ENCODE measurements around the gene POLDIP2.

DNA sequence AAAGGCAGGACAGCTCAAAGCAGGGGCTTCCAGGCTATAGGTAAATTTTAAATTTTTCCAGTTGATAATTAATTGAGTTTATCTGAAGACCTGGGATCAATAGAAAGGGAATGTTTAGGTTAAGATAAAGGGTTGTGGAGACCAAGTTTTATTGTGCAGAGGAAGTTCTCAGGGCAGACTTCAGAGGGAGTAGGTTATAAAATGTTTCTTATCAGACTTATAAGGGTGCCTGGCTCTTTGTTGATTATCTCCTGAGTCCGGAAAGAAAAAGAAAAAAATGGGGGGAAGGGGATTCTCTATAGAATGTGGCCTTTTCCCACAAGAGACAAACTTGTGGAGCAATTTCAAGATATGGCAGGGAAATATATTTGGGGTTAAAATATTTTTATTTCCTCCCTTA, 32.8 kb upstream of the POLDIP2 start:
- TF ChIP-seq, protein P1, sequence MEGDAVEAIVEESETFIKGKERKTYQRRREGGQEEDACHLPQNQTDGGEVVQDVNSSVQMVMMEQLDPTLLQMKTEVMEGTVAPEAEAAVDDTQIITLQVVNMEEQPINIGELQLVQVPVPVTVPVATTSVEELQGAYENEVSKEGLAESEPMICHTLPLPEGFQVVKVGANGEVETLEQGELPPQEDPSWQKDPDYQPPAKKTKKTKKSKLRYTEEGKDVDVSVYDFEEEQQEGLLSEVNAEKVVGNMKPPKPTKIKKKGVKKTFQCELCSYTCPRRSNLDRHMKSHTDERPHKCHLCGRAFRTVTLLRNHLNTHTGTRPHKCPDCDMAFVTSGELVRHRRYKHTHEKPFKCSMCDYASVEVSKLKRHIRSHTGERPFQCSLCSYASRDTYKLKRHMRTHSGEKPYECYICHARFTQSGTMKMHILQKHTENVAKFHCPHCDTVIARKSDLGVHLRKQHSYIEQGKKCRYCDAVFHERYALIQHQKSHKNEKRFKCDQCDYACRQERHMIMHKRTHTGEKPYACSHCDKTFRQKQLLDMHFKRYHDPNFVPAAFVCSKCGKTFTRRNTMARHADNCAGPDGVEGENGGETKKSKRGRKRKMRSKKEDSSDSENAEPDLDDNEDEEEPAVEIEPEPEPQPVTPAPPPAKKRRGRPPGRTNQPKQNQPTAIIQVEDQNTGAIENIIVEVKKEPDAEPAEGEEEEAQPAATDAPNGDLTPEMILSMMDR (IDR thresholded peaks at IDR 0.05 in 8 of 11, conservative IDR thresholded peaks at IDR 0.05 in 3 of 11), result no peak
- no peak for TF ChIP-seq POLR2AphosphoS5 (IDR thresholded peaks at IDR 0.05)

Measured in spleen (tissue), 7 donors.